SKM-1 treated with dmso at 0.1 percent for 144 hours (cell line): Measurements from ENCODE around the gene ZSCAN10.
"Not testable (repeated sequence)": the region's sequence is repeated elsewhere in the genome, so short reads cannot be mapped to it uniquely, and the experiment has no call there.

ENCODE experiments used
- DNase-seq: peaks from one replicate; lab custom pipeline; 2025; ENCODE audit not compliant: unreplicated experiment; lab: John Stamatoyannopoulos, UW

Gene ZSCAN10

DNA sequence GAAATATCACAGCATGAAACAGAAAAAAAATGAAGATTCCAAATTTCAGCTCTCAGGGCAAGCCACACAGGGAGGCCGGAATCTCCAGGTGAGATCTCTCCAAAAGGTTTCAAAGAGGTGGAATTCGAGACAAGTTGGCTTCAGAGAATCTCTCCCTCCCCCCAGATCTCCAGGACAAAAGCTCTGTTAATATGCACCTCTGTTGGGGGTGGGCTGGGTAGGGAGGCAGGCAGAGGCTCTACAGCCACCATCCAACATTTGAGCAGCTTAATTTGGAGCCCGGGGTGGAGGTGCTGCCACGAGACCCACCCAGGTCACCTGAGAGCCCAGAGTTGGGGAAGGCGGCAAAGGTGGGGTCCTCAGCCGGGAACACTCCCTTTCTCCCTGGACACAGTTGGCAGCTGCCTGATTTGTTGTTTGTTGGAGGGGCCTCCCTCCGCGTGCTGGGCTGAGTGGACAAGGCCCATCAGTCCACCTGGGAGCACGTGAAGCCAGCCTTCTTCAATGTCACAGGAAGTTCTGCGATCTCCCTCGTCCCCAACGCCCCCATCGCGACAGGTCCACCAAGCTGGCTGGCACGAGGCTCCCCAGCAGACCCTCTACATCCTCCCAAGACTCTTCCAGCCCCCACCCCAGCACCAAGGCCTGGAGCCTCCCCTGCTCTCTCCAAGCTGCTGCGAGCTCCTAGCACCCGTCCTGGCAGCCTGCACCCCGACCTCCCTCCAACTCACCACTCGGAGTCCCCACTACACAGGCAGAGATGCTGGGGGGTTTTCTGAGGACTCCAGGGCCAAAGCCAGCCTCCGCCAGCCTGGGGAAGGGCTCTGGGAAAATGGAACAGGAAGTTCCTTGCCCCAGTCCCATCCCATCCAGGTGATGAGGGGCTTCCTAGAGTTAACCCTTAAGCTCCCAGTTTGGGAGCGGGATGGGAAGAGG lies at the start of gene ZSCAN10:
Gene ZSCAN10 (minus strand): TSS at position 836 of the 936 bp plus-strand sequence. CDS start 6,357 bp downstream, outside the sequence.
- no peak for DNase-seq

DNA sequence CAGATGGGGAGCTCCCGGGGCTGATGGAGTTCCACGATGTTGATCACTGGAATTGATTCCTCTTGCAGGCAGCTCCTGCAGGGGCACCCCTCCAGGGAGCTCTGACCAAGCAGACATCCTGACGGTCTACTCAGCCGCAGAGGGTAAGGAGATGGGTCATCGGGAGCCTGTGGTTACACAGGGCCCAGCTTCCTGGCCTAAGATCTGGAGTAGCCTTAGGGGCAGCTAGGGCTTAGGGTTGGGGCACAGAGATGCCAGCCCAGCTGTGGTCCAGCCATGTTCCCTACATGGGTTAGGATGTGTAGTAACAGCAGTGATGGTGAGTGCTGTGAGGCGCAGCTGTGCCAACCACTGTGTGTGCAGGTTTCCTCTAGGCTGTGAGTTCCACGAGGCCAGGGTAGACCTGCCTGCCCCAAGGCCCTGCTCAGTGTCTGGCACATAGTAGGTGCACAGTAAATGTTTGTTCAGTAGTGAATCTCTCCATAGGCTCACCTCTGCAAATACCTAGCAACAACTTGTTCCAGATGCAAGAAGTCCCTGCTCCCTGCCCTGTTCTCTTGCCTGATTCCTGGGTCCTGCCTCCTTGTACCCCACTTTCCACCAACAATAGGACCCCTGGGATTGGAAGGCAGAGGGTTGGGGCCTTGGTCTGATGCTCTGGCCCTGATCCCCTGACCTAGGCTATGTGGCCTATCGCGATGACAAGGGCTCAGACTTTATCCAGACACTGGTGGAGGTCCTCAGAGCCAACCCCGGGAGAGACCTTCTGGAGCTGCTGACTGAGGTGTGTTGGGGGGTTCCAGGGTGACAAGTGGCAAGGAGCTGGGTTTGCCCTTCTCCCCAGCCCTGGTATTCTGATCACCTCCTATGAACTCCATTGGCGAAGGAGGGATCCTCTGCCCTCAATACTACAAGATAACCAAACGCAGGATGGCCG lies 49.4 kb upstream of the ZSCAN10 start:
- no peak for DNase-seq

DNA sequence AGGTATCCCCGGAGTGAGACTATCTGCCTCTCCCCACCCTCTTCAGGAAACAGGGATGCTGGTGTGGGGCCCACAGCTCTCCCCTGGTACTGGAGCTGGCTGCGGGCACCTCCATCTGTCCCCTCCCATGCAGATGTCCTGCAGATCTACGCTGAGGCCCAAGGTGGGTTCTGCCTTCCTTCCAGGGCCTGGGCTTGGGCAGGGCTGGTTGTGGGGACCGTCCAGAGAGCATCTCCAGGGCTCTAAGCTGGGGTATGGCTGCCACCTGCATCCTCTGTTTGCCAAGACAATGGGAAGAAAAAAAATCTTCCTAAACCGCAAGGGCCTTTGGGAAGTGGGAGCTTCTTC lies 48.6 kb upstream of the ZSCAN10 start:
- DNase-seq: no peak

DNA sequence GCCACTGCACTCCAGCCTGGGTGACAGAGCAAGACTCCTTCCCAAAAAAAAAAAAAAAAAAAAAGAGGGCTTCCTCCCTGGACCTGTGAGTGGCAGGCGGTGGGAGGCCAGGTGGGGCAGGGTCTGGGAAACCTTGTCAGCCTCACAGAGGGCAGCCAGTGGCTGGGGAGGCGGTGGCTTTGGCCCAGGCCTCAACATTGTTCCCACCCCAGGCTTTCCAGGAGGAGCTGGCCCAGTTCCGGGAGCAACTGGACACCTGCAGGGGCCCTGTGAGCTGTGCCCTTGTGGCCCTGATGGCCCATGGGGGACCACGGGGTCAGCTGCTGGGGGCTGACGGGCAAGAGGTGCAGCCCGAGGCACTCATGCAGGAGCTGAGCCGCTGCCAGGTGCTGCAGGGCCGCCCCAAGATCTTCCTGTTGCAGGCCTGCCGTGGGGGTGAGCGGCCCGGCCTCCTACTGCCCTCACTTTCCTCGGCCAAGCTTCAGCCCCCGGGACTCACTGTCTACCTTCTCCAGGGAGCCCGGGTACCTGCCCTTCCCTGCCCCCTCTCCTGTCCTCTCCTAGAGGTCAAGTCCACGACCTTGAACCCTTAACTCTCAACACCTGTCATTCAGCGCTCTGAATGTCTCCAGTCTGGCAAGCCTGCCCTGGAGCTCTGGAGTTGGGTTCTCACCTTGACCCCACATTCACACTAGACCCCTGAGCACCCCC lies 48.1 kb upstream of the ZSCAN10 start:
- no peak for DNase-seq

DNA sequence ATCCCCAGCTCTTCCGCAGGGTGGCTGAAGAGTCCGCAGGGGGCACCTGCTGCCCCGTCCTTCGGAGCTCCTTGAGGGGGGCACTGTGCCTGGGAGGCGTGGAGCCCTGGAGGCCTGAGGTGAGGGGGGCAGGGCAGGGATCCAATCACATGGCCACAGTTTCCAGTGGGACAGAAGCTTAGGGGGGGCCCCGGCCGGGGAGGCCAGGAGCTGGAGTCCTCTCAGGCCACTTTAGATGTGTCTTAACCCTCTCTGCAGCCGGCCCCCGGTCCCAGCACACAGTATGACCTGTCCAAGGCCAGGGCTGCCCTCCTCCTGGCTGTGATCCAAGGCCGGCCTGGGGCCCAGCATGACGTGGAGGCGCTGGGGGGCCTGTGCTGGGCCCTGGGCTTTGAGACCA lies 46.6 kb upstream of the ZSCAN10 start:
- DNase-seq: no peak

DNA sequence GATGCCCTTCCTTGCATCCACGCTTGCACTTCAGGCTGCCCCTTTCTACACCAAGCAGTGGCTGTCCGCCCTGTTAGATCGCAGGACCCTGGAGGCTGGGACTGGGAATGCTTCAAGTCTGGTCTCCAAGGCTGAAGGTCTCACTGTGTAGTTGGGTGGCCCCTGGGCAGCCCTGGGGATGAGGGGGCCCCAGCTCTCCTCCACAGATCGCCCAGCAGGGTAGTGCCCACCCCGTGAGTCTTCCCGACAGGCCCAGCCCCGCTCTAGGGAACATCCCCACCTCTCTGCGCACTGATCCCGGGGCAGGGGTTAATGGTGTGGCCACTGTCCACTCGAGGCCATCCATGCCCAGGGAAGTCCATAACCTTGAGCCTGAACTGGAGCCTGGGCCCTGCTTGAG lies 46.1 kb upstream of the ZSCAN10 start:
- no peak for DNase-seq

DNA sequence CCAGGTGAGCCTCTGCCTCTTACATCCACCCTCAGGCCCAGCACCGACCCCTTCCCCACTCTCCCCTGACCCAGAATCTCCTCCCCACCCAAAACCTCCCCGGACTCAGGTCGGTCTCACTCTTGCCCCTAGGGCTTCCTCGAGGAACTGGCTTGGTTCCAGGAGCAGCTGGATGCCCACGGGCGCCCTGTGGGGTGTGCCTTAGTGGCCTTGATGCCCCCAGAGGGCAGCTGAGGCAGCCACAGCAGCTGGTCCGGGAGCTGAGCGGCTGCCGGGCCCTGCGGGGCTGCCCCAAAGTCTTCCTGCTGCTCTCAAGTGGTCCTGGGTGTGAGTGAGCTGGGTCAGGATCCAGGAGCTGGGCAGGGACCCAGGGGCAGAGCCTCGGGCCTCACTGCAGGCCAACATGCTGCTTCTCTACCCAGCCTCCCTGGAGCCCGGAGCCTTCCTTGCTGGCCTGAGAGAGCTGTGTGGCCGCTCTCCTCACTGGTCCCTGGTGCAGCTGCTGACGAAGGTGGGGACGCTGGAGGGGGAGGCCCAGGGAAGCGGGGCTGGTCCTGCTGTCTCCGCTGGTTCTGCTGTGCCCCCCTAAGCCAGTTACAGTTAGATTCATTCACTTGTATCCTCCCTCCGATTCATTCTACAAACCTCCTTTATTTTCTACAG lies 45.4 kb upstream of the ZSCAN10 start:
- DNase-seq: no peak

DNA sequence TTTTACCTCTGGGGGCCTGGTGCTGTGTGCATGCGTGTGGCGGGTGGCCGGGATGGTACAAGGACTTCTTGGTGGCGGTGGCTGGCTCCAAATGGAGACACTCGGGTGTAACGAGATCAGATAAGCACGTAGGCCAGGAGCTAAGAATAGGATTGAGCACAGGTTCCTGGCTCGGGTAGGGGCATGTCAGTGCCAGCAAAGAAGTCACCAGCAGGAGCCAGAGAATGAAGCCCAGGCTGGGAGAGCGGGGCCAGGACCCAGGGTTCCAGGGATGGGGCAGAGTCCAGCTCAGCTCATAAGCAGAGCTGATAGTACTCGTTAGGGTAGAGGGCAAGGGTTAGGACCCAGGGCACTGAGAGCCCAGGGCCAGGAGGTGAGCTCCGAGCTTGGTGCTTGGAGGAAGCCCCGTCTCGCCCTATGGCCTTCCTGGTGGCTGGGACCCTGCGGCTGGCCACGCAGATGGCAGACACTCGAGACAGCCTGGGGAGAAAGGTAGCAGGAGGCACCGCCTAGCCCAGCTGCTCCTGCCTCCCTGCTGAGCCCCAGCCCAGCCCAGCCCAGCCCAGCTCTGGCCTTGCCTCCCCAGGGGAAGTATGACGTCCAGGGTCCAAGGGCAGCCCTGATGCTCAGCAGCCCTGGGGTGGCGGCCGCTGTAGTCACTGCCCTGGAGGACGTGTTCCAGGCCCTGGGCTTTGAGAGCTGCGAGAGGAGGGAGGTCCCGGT lies 44.7 kb upstream of the ZSCAN10 start:
- DNase-seq: no peak

DNA sequence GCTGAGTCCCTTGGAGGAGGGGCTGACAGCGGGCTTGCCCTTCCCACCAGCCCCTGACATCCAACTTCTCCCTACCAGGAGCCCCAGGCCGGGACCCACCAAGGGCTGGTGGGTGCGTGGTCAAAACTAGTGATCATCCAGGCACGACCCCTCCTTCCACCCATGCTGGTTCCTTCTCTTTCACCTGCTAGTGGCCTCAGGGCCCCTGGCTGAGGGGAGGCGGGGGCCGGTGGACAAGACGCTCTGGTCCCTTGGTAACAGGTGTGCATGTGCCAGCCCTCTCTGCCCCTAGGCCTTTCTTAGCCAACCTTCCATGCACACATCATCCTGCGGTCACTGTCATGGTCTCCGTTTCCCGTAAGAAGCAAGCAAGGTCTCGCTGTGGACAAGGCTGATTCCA lies 44.1 kb upstream of the ZSCAN10 start:
- DNase-seq: no peak

DNA sequence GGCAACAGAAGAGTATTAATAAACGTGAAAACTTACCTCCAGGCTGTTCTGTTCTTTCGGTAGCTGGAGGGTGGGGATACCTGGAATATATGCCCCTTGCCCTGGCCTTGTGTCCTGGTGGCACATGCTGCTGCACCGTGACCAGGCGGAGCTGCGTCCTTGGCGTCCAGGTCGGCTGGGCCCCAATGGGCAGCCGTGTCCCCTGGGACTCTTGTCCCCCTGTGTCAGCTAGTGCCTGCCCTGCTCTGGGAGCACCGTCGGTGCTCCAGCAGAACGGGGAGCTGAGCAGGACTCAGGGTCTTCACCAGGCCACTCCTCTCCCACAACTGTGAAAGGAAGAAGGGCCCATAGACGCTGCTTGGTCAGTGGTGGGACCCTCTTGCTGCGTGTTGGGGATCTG lies 43.7 kb upstream of the ZSCAN10 start:
- no peak for DNase-seq

DNA sequence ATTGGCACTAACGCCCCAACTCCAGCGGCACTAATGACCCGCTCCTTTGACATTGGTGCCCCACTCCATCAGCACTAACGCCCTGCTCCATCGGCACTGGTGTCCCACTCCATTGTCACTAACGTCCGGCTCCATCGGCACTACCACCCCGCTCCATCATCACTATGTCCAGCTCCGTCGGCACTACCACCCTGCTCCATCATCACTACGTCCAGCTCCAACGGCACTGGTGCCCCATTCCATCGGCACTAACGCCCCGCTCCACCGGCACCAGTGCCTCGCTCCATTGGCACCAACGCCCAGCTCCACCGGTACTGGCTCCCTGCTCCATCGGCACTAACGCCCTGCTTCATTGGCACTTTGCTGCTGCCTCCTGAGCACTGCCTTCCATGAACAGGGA lies 43.2 kb upstream of the ZSCAN10 start:
- DNase-seq: no peak

DNA sequence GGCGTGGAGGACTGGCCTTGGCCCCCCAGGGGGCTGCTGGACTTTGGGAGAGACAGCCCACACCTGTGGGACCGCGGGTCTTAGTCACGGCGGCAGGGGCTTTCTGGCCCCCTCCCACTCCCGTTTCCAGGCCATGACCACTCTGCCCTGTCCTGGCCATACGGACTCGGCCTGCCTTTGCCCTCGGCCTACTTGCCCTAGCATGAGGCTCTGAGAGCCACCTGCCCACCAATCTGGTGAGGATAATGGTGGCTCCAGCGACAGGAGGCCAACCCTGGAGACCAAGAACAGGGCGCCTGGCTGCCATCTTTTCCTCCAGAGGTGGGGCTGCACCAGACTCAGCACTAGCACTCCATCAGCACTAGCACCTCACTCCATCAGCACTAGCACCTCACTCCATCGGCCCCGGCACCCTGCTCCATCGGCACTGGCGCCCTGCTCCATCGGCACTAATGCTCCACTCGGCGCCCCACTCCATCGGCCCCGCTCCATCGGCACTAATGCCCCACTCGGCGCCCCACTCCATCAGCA lies 42.8 kb upstream of the ZSCAN10 start:
- DNase-seq: no peak

DNA sequence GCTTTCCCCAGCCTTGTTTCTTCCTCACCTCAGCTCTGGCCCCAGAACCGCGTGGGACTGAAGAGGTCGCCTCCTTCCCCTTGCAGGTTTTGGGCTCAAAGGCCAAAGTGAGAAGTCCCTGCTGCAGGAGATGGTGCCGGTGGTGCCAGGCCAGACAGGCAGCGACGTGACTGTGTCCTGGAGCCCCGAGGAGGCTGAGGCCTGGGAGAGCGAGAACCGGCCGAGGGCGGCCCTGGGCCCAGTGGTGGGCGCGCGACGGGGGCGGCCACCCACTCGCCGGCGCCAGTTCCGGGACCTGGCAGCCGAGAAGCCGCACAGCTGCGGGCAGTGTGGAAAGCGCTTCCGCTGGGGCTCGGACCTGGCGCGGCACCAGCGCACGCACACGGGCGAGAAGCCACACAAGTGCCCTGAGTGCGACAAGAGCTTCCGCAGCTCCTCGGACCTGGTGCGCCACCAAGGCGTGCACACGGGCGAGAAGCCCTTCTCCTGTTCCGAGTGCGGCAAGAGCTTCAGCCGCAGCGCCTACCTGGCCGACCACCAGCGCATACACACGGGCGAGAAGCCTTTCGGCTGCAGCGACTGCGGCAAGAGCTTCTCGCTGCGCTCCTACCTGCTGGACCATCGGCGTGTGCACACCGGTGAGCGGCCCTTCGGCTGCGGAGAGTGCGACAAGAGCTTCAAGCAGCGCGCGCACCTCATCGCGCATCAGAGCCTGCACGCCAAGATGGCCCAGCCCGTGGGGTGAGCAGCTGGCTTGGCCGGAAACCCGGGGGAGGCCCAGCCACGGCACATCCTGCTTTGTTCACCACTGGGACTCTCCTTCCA lies 41.7 kb upstream of the ZSCAN10 start:
- DNase-seq: no peak

DNA sequence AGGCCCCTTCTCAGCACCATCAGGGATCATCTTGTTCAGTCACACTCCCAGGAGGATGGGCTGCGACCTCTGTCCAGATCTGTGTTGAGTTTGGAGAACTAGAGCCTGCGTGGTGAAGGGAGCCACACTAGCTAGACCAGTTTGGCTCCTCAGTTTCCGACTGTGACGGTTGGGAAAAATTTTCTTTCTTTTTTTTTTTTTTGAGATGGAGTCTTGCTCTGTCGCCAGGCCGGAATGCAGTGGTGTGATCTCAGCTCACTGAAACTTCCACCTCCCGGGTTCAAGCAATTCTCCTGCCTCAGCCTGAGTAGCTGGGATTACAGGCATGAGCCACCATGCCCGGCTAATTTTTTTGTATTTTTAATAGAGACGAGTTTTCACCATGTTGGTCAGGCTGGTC lies 40.5 kb upstream of the ZSCAN10 start:
- DNase-seq: not testable (repeated sequence)

DNA sequence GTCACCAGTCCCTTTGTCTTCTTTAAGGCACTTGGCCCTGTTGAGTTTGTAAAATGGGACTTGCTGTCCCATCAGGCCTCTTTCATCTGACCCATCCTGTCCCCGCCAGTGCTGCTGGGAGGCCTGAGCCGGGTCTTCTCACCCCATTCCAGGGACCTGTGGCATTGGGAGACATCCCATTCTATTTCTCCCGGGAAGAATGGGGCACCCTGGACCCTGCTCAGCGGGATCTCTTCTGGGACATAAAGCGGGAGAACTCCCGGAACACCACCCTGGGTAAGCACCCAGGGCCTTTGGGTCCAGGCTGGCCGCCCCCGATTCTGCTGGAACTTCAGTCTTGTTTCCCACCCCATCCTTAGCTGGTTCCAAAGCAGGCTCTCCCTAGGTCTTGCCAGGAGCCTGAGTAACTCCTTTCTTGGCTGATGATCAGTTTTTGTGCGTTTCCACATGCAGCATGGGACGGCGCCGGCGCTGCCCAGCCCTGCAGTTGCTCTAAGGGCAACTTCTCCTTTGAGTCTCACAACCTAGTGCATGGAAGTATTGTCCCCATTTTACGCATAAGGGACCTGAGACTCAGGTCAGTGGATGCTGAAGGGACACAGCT lies 39.8 kb upstream of the ZSCAN10 start:
- DNase-seq: no peak

DNA sequence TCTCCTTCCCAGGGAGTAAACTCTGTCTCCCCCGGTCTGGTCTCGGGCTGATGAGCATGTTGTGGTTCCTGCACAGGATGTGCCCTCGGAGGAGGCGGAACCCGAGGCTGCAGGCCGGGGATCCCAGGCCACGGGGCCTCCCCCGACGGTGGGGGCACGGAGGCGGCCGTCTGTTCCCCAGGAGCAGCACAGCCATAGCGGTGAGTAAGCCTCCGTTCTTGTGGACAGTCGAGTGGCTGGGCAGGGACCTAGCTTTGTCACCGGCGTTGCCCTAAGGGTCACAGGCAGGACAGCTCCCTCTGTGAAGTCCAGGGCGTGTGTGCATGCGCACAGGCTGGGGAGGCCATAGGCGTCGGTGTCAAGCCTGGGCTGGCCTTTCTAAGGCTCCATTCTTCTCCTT lies 39.2 kb upstream of the ZSCAN10 start:
- no peak for DNase-seq

DNA sequence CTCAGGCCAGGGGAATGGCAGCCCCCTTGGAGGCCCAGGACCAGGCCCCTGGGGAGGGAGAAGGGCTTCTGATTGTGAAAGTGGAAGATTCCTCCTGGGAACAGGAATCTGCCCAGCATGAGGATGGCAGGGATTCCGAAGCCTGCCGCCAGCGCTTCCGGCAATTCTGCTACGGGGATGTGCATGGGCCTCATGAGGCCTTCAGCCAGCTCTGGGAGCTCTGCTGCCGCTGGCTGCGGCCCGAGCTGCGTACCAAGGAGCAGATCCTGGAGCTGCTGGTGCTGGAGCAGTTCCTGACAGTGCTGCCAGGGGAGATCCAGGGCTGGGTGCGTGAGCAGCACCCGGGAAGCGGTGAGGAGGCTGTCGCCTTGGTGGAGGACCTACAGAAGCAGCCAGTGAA lies 38.2 kb upstream of the ZSCAN10 start:
- no peak for DNase-seq

DNA sequence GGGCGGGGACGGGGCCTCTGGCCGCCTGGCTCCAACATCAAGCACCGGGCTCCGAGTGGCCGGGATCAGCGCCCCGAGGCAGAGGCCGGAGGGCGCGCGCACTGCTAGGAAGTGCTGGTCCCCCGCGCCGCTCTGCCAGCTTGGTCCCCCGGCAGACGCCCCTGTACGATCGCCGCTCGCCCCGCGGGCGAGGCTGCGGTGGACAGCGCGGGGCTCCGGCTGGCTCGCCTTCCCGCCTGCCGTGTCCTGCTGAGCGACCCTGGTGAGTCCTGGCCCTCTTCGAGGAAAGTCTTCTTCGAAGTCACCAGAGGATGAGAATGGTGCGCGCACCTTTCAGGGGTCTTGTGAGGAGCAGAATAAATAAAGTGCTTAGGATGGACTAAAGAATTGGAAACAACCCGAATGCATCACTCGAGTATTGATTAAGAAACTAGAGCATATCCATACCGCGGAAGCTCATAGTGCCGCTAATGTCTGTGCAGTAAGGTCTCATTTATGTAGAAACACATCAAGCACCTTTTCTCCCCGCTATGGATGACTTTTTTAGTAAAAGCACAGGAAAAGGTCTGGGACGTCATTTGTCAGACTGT lies 36.1 kb upstream of the ZSCAN10 start:
- no peak for DNase-seq
